Vagina (tissue), 2 donors: ENCODE measurements around the gene SESTD1.

Source experiments
- POLR2A ChIP-seq, 2 donors: fragments of 450-650 bp; IDR thresholded peaks; one replicate each; pipeline ENCODE4 v1.6.1; 2017; ENCODE audit warnings: antibody characterized with exemption in 2 of 2, mild to moderate bottlenecking in 2 of 2, moderate library complexity in 2 of 2
- POLR2AphosphoS5 ChIP-seq, 2 donors: sonication (generic); formaldehyde crosslinking; IDR thresholded peaks; one replicate each; pipeline ENCODE4 v1.9.0; 2017; ENCODE audit warnings: antibody characterized with exemption in 2 of 2, mild to moderate bottlenecking in 2 of 2, low read depth in 1 of 2; ENCODE audit not compliant: insufficient read depth in 1 of 2
- TF ChIP-seq, protein P1 (sequence below), 3 experiments: fragments of 450-650 bp in 2 of 3; fragments of 200-600 bp in 1 of 3; sonication (generic) in 1 of 3; IDR thresholded peaks; one replicate each; pipeline ENCODE4 v1.5.1; 2017 to 2019; ENCODE audit warnings: antibody characterized with exemption in 3 of 3, mild to moderate bottlenecking in 2 of 3, moderate library complexity in 2 of 3

- no peak for TF ChIP-seq POLR2A (IDR thresholded peaks at IDR 0.05)
- TF ChIP-seq, protein P1, sequence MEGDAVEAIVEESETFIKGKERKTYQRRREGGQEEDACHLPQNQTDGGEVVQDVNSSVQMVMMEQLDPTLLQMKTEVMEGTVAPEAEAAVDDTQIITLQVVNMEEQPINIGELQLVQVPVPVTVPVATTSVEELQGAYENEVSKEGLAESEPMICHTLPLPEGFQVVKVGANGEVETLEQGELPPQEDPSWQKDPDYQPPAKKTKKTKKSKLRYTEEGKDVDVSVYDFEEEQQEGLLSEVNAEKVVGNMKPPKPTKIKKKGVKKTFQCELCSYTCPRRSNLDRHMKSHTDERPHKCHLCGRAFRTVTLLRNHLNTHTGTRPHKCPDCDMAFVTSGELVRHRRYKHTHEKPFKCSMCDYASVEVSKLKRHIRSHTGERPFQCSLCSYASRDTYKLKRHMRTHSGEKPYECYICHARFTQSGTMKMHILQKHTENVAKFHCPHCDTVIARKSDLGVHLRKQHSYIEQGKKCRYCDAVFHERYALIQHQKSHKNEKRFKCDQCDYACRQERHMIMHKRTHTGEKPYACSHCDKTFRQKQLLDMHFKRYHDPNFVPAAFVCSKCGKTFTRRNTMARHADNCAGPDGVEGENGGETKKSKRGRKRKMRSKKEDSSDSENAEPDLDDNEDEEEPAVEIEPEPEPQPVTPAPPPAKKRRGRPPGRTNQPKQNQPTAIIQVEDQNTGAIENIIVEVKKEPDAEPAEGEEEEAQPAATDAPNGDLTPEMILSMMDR (IDR thresholded peaks at IDR 0.05), result no peak
- no peak for TF ChIP-seq POLR2AphosphoS5 (IDR thresholded peaks at IDR 0.05; ENCODE audit: insufficient read depth in 1 of 2, low read depth in 1 of 2)
Observed at GRCh38 chr2:179207047-179207446, 57.6 kb downstream of the SESTD1 start.
